ENCODE measurements around the gene CHRNA9. TPM values are rescaled to one million over a fixed set of nuclear protein-coding genes. Genes with fewer than 3 reads are reported as not detected.

Gene CHRNA9
- polyA plus RNA-seq, 1 of the 3 experiments (the other 2 are of a cell fraction) = 0.05 TPM

- POLR2A ChIA-PET = no interaction called here
- Histone ChIP-seq H3K79me2 (ENCODE audit: insufficient read depth) (no peaks in the 10 kb centered on the region), H3K9me3 (no peaks in the 10 kb centered on the region), H3K9me2 (no peaks in the 10 kb centered on the region), H3K4me3 (ENCODE audit: low read depth in 2 of 2, low read length in 1 of 2) (no peak overlapping the region), H3K27ac (ENCODE audit: low read depth in 2 of 2, low read length in 1 of 2) (no peak overlapping the region), H3K27me3 (ENCODE audit: insufficient read depth) (no peaks in the 10 kb centered on the region), H4K20me1 (ENCODE audit: insufficient read depth) (no peaks in the 10 kb centered on the region), H3F3A (replicated peaks; ENCODE audit: insufficient read depth) (peaks cover 5% of the 10 kb centered on the region), H3K4me1 (ENCODE audit: control insufficient read depth in 1 of 2, insufficient read depth in 2 of 2, low read depth in 1 of 2, low read length in 1 of 2) (peaks cover 25 to 27% of the 10 kb centered on the region in 2 experiments), H3K36me3 (replicated peaks in 1 of 2; ENCODE audit: control insufficient read depth in 1 of 2, insufficient read depth in 2 of 2, low read length in 1 of 2) (no peaks in the 10 kb centered on the region), H3K9ac (no peak overlapping the region), H2AFZ (ENCODE audit: low read depth) (no peak overlapping the region), H3K4me2 (no peak overlapping the region)
- TF ChIP-seq, protein P1, sequence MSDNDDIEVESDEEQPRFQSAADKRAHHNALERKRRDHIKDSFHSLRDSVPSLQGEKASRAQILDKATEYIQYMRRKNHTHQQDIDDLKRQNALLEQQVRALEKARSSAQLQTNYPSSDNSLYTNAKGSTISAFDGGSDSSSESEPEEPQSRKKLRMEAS (IDR thresholded peaks at IDR 0.05; ENCODE audit: low read depth) = no peak
- no peak for TF ChIP-seq FOSL2 (IDR thresholded peaks at IDR 0.05; ENCODE audit: borderline replicate concordance, low read depth)
- no peak for TF ChIP-seq FOXM1 (IDR thresholded peaks at IDR 0.05; ENCODE audit: low read depth)
- TF ChIP-seq USF1 (IDR thresholded peaks at IDR 0.05; ENCODE audit: borderline replicate concordance, low read depth) = no peak
- no peak for TF ChIP-seq MXI1 (IDR thresholded peaks at IDR 0.05; ENCODE audit: low read depth, low read length)
- no peak for TF ChIP-seq PBX3 (IDR thresholded peaks at IDR 0.05)
- no peak for TF ChIP-seq TEAD4 (IDR thresholded peaks at IDR 0.05; ENCODE audit: borderline replicate concordance, insufficient read depth)
- no peak for TF ChIP-seq GATA2 (CRISPR knock-in tag; IDR thresholded peaks at IDR 0.05)
- TF ChIP-seq EZH2phosphoT487 (IDR thresholded peaks at IDR 0.05; ENCODE audit: borderline replicate concordance, low read depth) = no peak
- CTCF ChIA-PET = interaction anchor here (1.2 to 6.9 kb wide), 4 partner anchors 12 to 28 kb away, joined by 3 to 32 read pairs (median 6); no protein-coding TSS in a partner anchor
- 100% methylated on average over 2 of the region's 2 CpGs for WGBS (ENCODE audit: low lambda C conversion rate)
- DNase-seq = no peak
These were observed 2.4 kb downstream of the CHRNA9 start for GRCh38 chr4:40337523-40337922.

GRCh38 chr4:40340030-40340429 is 4.9 kb downstream of the CHRNA9 start:
- Histone ChIP-seq H3K4me1 (ENCODE audit: control insufficient read depth in 1 of 2, insufficient read depth in 2 of 2, low read depth in 1 of 2, low read length in 1 of 2) (peaks cover 9% of the 10 kb centered on the region in 2 experiments), H3K9me2 (no peaks in the 10 kb centered on the region), H3F3A (replicated peaks; ENCODE audit: insufficient read depth) (peaks cover 5% of the 10 kb centered on the region), H3K9me3 (no peaks in the 10 kb centered on the region), H3K27ac (ENCODE audit: low read depth in 2 of 2, low read length in 1 of 2) (no peak overlapping the region), H3K27me3 (ENCODE audit: insufficient read depth) (no peaks in the 10 kb centered on the region), H3K79me2 (ENCODE audit: insufficient read depth) (no peaks in the 10 kb centered on the region), H3K4me3 (ENCODE audit: low read depth in 2 of 2, low read length in 1 of 2) (no peak overlapping the region), H2AFZ (ENCODE audit: low read depth) (no peak overlapping the region; the same call in 1 of the 2 replicates), H3K9ac (no peak overlapping the region), H3K4me2 (no peak overlapping the region), H4K20me1 (ENCODE audit: insufficient read depth) (no peaks in the 10 kb centered on the region), H3K36me3 (replicated peaks in 1 of 2; ENCODE audit: control insufficient read depth in 1 of 2, insufficient read depth in 2 of 2, low read length in 1 of 2) (no peaks in the 10 kb centered on the region)
- TF ChIP-seq GABPA (IDR thresholded peaks at IDR 0.05; ENCODE audit: low read depth) (no peak), USF1 (IDR thresholded peaks at IDR 0.05; ENCODE audit: borderline replicate concordance, low read depth) (no peak), ELF1 (IDR thresholded peaks at IDR 0.05) (no peak), SIN3A (IDR thresholded peaks at IDR 0.05; ENCODE audit: borderline replicate concordance, low read depth, low read length) (no peak), EP300 (IDR thresholded peaks at IDR 0.05; ENCODE audit: borderline replicate concordance in 1 of 2, low read depth in 1 of 2, low read length in 1 of 2) (no peak), YY1 (IDR thresholded peaks at IDR 0.05; ENCODE audit: low read depth) (no peak), POLR2AphosphoS5 (IDR thresholded peaks at IDR 0.05; ENCODE audit: low read depth, low read length) (no peak), FOXM1 (IDR thresholded peaks at IDR 0.05; ENCODE audit: low read depth) (no peak), MEF2A (IDR thresholded peaks at IDR 0.05; ENCODE audit: borderline replicate concordance, low read depth) (no peak)
- ChIA-PET POLR2A (no interaction called here), CTCF (interaction anchor here (1.6 to 6.9 kb wide), 2 partner anchors 14 to 23 kb away, joined by 6 to 32 read pairs; no protein-coding TSS in a partner anchor)
- DNase-seq = no peak
